ENCODE results near the gene PLEKHG5. TPM values are rescaled to one million over a fixed set of nuclear protein-coding genes. Genes with fewer than 3 reads are reported as not detected.
"Not testable (repeated sequence)": the region's sequence is repeated elsewhere in the genome, so short reads cannot be mapped to it uniquely, and the experiment has no call there.

Gene PLEKHG5
- total and polyA plus RNA-seq, 11 donors: 7.2 to 20.2 (median 15.2) TPM

GRCh38 chr1:6447818-6448748 lies 43.4 kb downstream of the PLEKHG5 start:
- peaks cover 41 to 89% (median 64%) of the 10 kb centered on the region in 9 donors for H3K27me3 ChIP-seq

GRCh38 chr1:6447016-6447817 lies 44.2 kb downstream of the PLEKHG5 start:
- H3K27me3 ChIP-seq: peaks cover 41 to 82% (median 56%) of the 10 kb centered on the region in 9 donors
- ATAC-seq (no peak), DNase-seq (no peak)
- no peak overlapping the region for H3K27ac ChIP-seq
- no peak for TF ChIP-seq POLR2A (IDR thresholded peaks at IDR 0.05)
- no peak for TF ChIP-seq CTCF (IDR thresholded peaks at IDR 0.05)
- H3K4me1 ChIP-seq: peaks cover 0 to 26% (median 0%) of the 10 kb centered on the region in 12 donors
- 2 to 18% (median 4%) methylated on average over 9 to 67 of the region's 67 CpGs for WGBS, 4 donors
- intact Hi-C loops (cut with DNase I): no loop called here
- peak overlapping the region in 6 of 12 donors; percentile 4 to 26 (median 12) for H3K4me3 ChIP-seq
- no peaks in the 10 kb centered on the region for H3K36me3 ChIP-seq
- H3K9me3 ChIP-seq: no peaks in the 10 kb centered on the region

More at GRCh38 chr1:6447818-6448748, 43.4 kb downstream of the PLEKHG5 start:
- Histone ChIP-seq H3K27ac (no peak overlapping the region), H3K9me3 (no peaks in the 10 kb centered on the region), H3K4me3 (peak overlapping the region in 3 of 12 donors; percentile 19 to 32 (median 26)), H3K4me1 (peaks cover 0 to 26% (median 0%) of the 10 kb centered on the region in 12 donors), H3K36me3 (no peaks in the 10 kb centered on the region)
- ATAC-seq (no peak), DNase-seq (no peak)
- intact Hi-C loops (cut with DNase I): no loop called here
- TF ChIP-seq CTCF (IDR thresholded peaks at IDR 0.05) (no peak), POLR2A (IDR thresholded peaks at IDR 0.05) (no peak)
- 0 to 3% (median 2%) methylated on average over 16 to 68 of the region's 68 CpGs for WGBS, 4 donors

- Histone ChIP-seq H3K36me3 (no peaks in the 10 kb centered on the region), H3K27me3 (peaks cover 35 to 82% (median 55%) of the 10 kb centered on the region in 9 donors), H3K9me3 (no peaks in the 10 kb centered on the region), H3K4me3 (no peak overlapping the region), H3K4me1 (peaks cover 0 to 26% (median 0%) of the 10 kb centered on the region in 12 donors), H3K27ac (no peak overlapping the region)
- intact Hi-C loops (cut with DNase I): no loop called here
- TF ChIP-seq CTCF (IDR thresholded peaks at IDR 0.05): no peak
- no peak for TF ChIP-seq POLR2A (IDR thresholded peaks at IDR 0.05)
- DNase-seq (no peak), ATAC-seq (no peak)
- WGBS, 4 donors: 59 to 72% (median 64%) methylated on average over 4 of the region's 4 CpGs
These were observed 44.8 kb downstream of the PLEKHG5 start for GRCh38 chr1:6446665-6447015.

- H3K4me3 ChIP-seq; H3K36me3 ChIP-seq; intact Hi-C loops (cut with DNase I); H3K9me3 ChIP-seq; DNase-seq; ATAC-seq; H3K27ac ChIP-seq: not testable (repeated sequence)
- WGBS, 4 donors: 84 to 97% (median 89%) methylated on average over 2 to 4 of the region's 4 CpGs
- H3K27me3 ChIP-seq: peaks cover 31 to 82% (median 52%) of the 10 kb centered on the region in 9 donors
- peaks cover 0 to 26% (median 0%) of the 10 kb centered on the region in 12 donors for H3K4me1 ChIP-seq
These were observed 45.5 kb downstream of the PLEKHG5 start for GRCh38 chr1:6445929-6446328.

Data from heart left ventricle (tissue), 16 donors.